Fibroblast of pulmonary artery (primary cell): ENCODE data around the gene GPR15.

ENCODE experiments used
- DNase-seq: peaks from one replicate; pipeline ENCODE4 v3.0.0-alpha.2; 2010; ENCODE audit warnings: low read depth
- H3K4me3 ChIP-seq: replicated peaks from 2 replicates; pipeline ENCODE4 v1.5.1; 2011; ENCODE audit warnings: low read depth, mild to moderate bottlenecking, control low read depth, low read length, moderate library complexity
- TF ChIP-seq, protein P1 (sequence below): IDR thresholded peaks from 2 replicates; pipeline ENCODE4 v1.5.1; 2011; ENCODE audit warnings: mild to moderate bottlenecking, control low read depth, low read length, inconsistent platforms; ENCODE audit errors: missing control alignments

The GPR15 gene

DNA sequence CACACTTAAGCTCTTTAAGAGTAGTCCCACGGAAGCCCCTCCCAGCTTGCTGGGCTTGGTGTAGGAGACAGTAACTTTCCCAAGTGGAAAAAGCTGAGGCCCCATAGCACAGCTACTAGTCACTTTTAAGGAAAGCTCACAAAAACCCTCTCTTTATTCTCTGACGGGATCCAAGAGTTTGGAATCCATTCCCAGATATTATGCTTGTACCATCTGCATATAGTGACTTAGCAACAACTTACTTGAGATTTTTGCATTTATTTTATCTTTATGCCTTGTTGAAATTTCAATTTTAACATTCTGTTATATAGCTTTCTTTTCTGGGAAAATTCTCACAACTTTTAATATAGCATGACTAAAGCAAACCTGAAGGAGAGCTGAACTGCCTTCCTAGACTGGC, 19.5 kb downstream of the GPR15 start:
- no peak for DNase-seq
- TF ChIP-seq, protein P1, sequence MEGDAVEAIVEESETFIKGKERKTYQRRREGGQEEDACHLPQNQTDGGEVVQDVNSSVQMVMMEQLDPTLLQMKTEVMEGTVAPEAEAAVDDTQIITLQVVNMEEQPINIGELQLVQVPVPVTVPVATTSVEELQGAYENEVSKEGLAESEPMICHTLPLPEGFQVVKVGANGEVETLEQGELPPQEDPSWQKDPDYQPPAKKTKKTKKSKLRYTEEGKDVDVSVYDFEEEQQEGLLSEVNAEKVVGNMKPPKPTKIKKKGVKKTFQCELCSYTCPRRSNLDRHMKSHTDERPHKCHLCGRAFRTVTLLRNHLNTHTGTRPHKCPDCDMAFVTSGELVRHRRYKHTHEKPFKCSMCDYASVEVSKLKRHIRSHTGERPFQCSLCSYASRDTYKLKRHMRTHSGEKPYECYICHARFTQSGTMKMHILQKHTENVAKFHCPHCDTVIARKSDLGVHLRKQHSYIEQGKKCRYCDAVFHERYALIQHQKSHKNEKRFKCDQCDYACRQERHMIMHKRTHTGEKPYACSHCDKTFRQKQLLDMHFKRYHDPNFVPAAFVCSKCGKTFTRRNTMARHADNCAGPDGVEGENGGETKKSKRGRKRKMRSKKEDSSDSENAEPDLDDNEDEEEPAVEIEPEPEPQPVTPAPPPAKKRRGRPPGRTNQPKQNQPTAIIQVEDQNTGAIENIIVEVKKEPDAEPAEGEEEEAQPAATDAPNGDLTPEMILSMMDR = no peak
- H3K4me3 ChIP-seq = no peak overlapping the region

DNA sequence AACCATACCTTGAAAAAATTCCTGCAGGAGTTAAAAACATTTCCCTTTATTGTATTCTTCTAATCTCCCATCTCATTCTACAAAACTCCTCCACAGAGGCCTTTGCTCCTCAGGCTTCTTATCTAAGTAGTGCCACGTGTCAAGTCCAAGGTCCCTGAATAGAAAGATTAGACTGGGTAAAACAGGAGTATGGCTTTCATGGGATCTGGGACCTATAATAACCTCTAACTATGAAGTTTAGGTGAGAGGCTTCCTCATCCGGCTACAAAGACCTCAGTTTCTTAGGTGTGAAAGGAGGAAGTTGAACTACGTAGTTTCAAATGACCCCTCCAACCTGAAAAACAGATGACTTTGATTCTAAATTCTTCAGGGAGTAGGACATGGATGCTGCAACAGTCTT, 20.0 kb downstream of the GPR15 start:
- TF ChIP-seq, protein P1 = no peak
- no peak overlapping the region for H3K4me3 ChIP-seq
- no peak for DNase-seq

DNA sequence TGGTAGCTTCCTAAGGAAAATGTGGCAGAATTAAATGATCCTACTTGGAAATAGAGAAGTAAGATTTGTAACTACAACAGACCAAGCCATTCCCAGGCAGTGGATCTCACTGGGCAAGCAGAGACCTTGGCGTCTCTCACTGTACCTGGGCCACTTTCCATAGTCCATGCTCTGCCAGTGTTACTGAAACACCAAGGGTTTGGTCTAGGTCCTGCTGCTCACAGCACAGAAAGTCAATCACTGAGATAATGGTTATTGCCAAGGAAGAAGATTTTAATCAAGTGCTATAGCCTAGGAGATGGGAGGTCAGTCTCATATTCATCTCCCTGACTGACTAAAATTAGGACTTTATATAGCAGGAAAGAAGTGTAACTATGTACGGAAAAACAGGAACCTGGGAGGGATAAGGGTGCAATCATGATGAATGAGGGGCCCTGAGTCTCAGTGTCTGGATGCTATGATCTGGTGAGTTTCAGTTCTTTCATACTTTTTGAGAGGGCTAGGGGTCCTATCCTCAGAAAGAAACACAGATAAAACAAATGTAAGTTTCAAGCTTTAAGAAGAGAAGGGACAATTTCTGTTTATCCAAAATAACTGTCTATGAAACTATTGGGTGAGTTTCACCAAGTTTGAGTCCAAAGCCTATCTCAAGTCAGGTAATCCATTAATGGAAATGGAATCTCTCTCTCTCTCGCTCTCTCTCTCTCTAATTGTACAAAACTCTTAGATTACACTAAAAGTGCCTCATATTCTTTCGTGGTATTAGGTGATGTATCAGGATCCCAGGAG, 20.6 kb downstream of the GPR15 start:
- DNase-seq = no peak
- H3K4me3 ChIP-seq = no peak overlapping the region
- TF ChIP-seq, protein P1 = no peak

DNA sequence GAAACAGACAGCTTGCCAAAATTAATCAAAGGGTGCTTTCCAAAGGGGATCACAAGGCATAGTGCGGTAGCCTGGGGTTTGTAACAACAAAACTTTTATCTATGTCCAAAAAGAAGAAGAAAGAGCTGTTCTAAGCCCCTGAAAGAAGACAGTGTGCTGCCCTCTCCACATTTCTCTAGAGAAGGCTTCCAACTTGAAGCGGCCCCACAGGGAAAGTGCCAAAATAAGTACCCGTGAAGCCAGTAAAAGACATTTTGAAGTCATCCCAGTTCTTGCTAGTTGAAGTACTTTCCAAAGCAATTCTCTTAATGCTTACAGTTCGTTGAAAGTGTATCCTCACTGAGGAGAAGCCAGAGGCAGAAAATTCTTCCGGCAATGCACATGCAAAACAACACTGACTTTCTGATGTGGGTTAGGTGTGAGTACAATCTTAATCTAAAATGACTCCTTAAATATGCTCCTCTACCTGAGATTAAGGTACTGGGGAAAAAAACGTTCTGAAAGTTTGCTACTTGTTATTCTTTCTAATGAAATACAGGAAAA, 21.3 kb downstream of the GPR15 start:
- H3K4me3 ChIP-seq = no peak overlapping the region
- TF ChIP-seq, protein P1 = no peak
- DNase-seq = no peak

DNA sequence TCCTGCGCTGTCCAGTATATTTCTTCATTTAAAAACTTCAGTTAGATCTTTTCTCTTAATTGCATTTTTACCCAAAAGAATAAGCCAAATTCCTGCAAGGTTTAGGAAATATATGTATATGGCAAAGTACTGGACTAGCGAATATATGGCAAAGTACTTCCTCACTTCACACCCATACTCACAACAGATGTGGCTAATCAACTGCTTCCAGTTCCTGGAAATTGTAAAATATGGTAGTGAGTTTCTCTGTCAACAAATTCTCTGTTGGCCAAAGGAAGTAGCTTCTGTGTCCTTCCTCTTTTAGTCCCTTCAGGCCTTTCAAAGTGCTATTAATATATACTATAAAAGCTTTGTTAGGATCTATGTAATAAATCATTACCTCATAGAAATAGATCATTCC, 22.0 kb downstream of the GPR15 start:
- no peak overlapping the region for H3K4me3 ChIP-seq
- TF ChIP-seq, protein P1 = no peak
- DNase-seq = no peak

DNA sequence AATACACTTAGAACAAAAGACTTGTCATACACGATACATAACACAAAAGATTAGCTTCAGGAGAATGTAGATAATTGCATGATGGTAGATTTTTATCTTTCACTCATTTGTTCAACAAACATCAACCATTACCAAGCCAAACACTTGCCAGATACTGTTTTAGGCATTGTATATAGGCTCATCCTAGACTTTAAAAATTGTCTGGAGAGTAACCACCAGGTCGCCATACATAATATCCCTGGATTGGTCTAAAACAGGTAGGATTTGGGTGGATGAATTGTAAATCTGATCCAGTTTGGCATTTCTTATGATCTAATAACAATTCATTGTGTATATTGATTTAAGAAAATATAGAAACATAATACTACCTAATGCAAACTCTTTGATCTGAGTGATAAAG, 22.8 kb downstream of the GPR15 start:
- no peak for DNase-seq
- TF ChIP-seq, protein P1 = no peak
- H3K4me3 ChIP-seq = no peak overlapping the region

DNA sequence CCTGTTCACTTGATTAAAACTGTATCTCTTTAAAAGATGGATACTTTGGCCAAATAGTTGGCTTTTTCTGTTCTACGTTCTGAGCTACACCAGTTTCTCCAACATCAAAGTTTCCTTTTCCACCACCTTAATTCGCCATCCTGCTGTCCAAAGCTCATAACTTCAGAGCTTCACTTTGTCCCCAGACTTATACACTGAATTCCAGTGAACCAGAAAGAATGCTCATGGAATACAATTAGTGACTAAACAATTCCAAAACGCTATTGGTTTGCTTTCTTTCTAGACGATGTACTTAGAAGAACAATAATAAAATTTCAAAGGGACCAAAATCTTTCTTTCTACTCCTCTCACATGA, 23.2 kb downstream of the GPR15 start:
- DNase-seq = no peak
- TF ChIP-seq, protein P1 = no peak
- no peak overlapping the region for H3K4me3 ChIP-seq
